GM23248 (cell line): ENCODE data around the gene C18orf63.

Source experiments
- EZH2 ChIP-seq: fragments of 200-600 bp; sonication (generic); IDR thresholded peaks from 2 replicates; pipeline ENCODE4 v1.6.1; 2018; ENCODE audit warnings: antibody characterized with exemption, mild to moderate bottlenecking; ENCODE audit not compliant: insufficient read depth, poor library complexity, severe bottlenecking
- EZH2phosphoT487 ChIP-seq: fragments of 200-600 bp; sonication (generic); IDR thresholded peaks from 2 replicates; pipeline ENCODE4 v1.6.1; 2018; ENCODE audit warnings: antibody characterized with exemption, moderate library complexity, mild to moderate bottlenecking, low read depth; ENCODE audit not compliant: insufficient read depth

DNA sequence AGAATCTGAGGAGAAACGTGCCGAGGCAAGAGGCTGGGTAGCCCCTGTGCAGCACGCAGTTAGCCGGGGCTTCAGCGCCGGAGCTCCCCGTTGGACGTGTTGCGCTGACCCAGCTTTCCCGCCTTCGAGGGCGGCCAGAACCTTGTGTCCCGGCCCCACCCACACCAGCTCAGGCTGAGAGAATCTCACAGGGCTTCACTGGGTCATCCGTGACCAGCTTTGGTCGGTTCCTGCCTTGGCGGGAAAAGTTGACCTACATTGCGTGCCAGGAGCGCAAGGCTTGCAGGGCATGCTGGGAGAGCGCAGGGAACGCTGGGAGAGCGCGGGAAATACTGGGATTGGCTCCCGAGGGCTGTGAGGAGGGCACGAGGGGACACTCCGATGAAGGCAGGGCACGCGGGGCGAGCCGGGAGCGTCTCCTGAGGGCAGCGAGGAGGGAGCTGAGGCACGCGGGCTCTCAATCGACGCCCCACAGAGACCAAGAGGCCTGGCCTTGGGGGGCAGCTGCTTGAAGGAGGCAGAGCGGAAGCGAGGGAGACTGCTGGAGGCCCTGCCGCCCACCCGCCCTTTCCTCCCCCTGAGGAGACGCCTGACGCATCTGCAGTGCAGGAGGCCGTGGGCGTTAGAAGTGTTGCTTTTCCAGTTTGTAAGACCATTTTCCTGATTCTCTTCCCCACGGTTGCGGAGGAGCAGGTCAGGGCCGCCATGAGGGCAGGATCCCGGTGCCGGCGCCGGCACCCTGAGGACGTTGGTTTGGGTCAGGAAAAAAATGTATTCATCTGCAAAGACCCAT is at the start of gene C18orf63:
- TF ChIP-seq EZH2 (no peak), EZH2phosphoT487 (no peak)
